ENCODE results near the gene RPRD1A.
"Not testable (repeated sequence)": the region's sequence is repeated elsewhere in the genome, so short reads cannot be mapped to it uniquely, and the experiment has no call there.

The RPRD1A gene, protein sequence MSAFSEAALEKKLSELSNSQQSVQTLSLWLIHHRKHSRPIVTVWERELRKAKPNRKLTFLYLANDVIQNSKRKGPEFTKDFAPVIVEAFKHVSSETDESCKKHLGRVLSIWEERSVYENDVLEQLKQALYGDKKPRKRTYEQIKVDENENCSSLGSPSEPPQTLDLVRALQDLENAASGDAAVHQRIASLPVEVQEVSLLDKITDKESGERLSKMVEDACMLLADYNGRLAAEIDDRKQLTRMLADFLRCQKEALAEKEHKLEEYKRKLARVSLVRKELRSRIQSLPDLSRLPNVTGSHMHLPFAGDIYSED

DNA sequence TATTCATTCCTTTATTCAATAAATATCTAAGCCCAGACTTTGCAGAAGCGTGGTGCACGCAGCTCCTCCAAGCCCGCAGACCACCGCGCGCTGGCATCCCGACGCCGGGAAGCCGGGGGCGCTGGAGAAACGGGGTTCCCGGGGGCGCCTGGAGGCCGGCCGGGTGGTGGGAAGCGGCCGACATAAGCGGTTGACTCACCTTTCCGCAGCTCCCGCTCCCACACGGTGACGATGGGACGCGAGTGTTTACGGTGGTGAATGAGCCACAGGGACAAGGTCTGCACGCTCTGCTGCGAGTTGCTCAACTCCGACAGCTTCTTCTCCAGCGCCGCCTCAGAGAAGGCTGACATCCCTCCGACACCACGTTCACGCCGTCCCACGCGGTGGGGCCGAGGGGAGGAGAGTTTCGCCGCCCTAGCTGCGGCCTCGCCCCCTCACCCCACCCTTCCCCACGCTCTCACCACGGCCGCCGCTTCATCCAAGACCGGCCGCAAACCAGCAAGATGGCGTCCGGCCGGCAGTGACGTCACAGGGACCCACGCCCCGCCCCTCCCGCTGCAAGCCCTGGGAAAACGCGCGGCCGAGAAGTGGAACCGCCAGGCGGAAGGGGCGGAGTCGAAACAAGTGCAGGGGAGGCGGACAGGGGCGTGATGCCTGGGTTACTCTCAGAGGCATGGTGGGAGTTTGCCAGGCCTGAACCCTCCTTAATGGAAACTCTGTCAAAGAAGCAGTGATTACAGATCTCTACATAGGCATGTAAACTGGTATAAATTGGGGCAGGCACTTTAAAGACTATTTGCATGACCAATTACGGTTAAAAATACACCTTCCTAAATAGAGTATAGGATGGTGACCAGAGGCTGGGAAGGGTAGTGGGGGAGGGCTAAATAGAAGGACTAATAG is at the start of gene RPRD1A:
Gene RPRD1A (minus strand): TSS at position 505 of the 903 bp plus-strand sequence. CDS start 155 bp downstream, at position 350.
- DNase-seq (ENCODE audit: low read depth in 2 of 2): peak; percentile 96 to 98

DNA sequence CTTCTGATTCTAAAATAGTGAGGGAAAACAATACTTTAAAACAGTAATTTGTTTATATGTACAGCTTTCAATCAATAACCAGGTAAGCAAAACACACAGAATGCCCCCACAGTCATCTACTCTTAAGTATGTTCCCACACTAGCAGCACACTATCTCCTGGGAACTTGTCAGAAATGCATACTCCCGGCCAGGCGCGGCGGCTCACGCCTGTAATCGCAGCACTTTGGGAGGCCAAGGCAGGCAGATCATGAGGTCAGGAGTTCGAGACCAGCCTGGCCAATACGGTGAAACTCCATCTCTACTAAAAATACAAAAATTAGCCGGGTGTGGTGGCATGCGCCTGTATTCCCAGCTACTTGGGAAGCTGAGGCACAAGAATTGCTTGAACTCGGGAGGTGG is 49.4 kb upstream of the RPRD1A start:
- not testable (repeated sequence) for DNase-seq (ENCODE audit: low read depth in 2 of 2)

DNA sequence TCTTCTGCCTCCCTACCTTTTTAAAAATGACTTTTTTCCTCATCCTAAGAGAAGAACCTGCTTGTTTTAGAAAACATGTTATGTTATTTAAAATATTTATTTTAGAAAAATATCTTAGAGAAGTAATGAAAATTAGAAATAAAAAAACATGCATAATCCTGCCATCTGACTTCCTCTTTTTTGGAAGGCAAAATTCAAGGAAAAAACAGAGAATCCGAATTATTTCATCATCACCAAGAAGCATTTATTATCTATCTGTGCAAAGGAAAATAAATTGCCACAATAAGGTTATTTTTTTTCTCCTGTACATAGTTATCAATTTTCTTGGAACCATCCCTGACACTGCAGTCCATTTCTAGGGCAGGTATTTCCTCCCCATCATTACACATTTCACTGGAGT is 47.4 kb upstream of the RPRD1A start:
- no peak for DNase-seq (ENCODE audit: low read depth in 2 of 2)

DNA sequence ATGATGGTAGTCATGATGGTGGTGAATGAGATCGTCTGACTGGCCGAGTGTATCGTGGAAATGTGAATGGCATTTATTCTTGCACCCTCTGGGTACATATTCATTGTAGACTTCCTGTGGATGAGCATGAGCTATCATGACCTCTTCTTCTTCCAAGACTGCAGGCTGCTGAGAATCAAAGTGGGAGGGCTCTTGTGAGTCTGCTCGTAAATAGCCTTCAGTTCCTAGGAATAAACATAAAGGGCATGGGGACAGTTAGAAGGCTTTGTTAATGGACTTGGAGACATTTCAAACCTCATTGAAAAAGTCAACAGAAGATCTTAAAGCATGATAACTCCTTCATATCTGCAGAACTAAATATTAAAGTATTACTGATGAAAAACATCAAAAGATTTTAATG is 46.9 kb upstream of the RPRD1A start:
- no peak for DNase-seq (ENCODE audit: low read depth in 2 of 2)

DNA sequence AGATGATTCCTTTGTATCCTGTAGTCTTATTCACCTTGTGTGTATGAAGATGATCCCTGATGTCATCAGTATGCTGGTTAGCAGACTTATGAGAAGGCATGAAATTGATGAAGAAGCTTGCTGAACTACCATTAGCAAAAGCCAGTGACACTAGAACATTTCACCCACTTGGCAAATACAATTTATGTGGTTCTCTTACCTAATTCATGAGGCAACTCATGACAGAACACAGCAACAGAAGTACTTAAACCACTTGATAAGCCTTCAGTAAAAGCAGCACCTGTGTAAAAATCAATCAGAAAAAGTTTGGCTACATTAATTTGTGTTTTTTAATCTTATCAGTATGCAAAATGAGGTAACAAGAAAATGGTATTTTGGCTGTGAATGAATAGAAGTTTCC is 44.9 kb upstream of the RPRD1A start:
- DNase-seq (ENCODE audit: low read depth in 2 of 2): no peak

DNA sequence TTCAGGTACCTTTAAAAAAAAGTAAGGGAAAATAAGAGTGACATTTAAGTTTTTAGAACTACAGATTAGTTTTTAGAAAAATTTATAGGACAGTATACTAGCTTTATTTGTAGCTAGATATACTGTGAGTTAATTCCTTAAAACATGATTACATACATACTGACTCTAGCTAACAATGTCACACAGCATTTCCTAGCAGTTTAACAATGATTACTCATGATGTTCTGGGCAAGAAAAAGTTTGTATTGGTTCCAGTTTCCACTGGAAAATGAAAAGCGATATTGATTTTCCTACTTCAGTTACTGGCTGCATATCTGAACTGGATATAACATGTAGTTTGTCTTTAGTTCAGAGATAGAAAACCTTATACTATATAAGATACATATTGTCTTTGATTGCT is 42.4 kb upstream of the RPRD1A start:
- no peak for DNase-seq (ENCODE audit: low read depth in 2 of 2)

DNA sequence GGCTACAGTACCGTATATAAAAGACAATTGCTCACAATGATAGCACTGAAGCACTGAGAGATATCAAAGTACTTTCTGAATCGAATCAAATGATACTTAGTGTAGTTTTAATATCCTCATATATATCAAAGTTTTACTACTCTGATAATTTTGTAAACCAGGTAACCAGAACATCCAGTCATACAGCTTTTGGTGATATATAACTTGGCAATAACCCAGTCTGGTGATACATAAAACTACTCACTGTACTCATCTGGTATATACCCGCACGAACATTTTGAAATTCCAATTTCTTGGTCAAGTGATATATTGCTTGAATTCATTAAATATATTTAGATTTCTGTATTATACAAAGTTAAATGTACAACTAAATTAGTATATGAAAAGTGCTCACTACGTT is 41.2 kb upstream of the RPRD1A start:
- no peak for DNase-seq (ENCODE audit: low read depth in 2 of 2)

DNA sequence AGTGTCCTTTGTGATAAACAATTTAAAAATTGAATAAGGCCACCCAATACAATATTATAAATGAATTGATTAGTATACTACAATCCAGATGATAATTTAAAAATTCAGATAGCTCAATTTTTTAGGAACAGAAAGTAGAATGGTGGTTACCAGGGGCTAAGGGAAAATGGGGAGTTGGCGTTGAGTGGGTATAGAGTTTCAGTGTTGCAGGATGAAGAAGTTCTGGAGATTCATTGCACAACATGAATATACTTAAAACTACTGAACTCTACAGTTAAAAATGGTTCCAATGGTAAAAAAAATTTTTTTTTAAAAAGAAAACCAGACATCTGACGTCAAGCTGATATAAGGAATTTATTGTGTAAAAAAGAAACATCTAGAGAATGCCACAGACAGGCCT is 40.8 kb upstream of the RPRD1A start:
- no peak for DNase-seq (ENCODE audit: low read depth in 2 of 2)

DNA sequence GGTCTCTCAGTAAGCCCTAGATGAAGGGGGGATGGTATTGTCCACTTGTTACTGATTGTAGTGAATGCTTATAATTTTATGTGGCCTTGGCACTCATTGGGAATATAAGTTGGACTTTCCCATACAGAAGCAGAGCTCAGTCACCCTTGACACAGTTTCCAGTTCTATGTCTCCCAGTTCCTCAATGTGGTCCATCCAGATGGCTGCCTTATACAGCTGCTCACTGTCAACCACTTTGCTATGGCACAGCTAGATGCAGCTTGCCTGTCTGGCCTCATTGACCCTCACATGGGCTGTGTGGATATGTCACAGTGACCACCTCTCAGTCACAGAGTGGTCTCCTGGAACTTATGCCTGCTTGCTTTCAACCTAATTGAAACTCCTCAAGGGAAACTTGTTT is 40.1 kb upstream of the RPRD1A start:
- no peak for DNase-seq (ENCODE audit: low read depth in 2 of 2)

DNA sequence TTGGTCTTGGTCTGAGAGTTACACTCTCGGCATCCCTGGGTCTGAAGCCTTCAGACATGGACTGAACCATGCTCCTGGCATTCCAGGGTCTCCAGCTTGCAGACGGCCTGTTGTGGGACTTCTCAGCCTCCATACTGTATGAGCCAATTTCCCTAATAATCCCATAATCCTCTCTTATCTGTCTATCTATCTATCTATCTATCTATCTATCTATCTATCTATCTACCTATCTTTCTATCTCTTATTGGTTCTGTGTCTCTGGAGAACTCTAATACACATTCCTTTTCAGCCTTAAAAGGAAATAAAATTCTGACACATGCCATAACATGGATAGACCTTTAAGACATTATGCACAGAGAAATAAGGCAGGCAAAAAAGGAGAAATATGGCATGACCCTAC is 37.4 kb upstream of the RPRD1A start:
- DNase-seq (ENCODE audit: low read depth in 2 of 2): no peak

DNA sequence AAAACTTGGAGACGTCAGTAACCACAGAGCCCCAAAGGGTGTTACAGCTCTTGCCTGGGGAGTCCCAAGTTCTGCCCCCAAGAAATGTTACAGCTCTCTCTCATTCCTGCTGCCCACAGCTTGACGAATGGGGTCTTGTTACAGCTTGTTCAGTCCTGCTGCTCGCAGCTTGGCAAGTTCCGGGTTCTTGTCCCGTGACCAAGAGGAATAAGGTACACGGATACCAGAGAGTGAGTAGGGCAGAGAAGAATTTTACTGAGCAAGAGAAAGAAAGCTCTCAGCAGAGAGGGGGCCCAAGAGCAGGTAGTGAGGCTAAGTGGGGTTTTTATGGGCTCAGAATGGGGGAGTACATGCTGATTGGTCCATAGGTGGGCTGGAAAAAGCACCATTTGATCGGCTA is 34.6 kb upstream of the RPRD1A start:
- no peak for DNase-seq (ENCODE audit: low read depth in 2 of 2)

DNA sequence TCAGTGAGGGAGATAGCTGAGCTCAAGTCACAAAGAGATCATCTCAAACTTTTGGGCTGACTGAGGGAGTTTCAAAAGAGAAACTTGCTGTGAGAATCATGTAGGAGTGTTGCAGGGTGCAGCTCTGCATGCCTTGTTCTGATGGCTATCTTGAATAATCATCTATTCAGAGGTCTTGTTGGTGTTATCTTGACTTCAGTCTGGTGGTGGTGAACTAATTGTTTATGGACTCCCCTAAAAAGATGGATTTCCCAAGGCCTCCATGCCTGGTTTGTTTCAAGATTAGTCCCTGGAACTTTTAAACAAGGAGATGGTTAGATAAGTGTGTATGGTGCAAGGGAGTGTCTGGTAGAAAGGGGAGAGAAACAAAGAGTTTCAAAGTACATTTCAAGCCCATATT is 32.0 kb upstream of the RPRD1A start:
- no peak for DNase-seq (ENCODE audit: low read depth in 2 of 2)

DNA sequence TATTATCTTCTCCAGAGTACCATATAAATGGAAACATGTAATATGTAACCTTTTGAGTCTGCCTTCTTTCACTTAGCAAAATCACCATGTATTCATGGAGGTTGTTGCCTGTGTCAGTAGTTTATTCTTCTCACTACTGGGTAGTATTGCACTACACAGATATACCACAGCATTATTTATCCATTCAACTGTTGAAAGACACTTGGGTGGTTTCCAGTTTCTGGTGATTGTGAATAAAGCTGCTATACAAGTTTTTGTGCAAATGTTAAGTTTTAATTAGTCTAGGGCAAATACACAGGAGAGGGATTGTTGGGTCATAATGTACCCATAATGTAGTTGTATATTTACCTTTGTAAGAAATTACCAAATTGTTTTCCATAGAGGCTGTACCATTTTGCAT is 29.6 kb upstream of the RPRD1A start:
- no peak for DNase-seq (ENCODE audit: low read depth in 2 of 2)

DNA sequence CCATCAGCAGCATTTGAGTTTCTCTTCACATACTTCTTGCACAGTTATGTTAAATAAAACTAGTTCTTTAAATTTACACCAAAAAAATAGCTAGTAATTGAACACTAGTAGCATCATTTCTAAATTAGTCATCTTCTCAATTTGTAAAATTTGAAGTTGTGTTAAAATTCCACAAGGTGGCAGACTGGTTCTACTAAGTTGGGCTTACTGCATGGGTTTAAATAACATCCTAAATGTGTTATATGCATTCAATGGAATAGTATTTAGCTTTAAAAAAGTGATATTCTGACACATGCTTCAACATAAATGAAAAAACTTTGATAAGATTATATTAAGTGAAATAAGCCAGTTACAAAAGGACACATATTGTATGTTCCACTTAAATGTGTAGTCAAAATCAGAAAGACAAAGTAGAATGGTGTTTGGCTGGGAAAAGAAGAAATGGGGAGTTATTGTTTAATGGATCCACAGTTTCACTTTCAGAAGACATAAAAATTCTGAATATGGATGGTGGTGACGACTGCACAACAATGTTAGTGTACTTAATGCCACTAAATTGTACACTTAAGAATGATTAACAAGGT is 28.7 kb upstream of the RPRD1A start:
- no peak for DNase-seq (ENCODE audit: low read depth in 2 of 2)

DNA sequence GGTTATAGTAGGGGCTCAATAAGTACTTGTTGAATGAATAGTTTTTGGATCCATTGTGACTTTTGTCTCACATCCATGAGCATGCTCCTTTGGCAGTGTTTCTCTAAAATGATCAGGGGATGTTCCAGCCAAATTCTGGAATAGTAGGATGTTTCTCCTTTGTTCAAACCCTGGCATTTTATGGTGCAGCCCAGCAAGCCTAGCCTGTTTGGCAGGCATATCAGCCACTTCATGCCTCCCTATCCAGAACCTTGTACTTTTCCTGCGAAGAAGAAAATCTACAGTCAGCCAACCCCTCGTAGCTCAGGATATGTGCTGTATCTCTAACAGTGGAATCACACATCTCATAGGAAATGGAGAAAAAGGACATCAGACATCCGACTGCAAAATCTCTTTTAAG is 27.1 kb upstream of the RPRD1A start:
- no peak for DNase-seq (ENCODE audit: low read depth in 2 of 2)

DNA sequence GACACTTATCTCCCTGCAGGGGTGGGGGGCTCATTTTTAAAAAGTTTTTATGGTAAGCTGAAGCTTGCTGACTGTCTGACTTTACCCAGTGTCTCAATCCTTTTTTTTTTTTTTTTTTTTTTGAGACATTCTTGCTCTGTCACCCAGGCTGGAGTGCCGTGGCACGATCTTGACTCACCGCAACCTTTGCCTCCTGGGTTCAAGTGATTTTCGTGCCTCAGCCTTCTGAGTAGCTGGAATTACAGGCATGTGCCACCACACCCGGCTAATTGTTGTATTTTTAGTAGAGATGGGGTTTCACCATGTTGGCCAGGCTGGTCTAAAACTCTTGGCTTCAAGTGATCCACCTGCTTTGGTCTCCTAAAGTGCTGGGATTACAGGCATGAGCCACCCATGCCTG is 24.8 kb upstream of the RPRD1A start:
- not testable (repeated sequence) for DNase-seq (ENCODE audit: low read depth in 2 of 2)

DNA sequence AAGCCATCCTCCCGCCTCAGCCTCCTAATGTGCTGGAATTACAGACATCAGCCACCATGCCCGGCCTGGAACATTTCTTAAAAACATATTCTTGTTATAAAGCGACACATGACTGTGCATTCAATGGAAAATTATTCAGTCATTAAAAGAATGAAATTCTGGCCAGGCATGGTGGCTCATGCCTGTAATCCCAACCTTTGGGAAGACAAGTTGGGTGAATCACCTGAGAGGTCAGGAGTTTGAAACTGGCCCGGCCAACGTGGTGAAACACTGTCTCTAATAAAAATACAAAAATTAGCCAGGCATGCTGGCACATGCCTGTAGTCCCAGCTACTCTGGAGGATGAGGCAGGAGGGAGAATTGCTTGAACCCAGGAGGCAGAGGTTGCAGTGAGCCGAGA is 21.6 kb upstream of the RPRD1A start:
- DNase-seq (ENCODE audit: low read depth in 2 of 2): no peak

DNA sequence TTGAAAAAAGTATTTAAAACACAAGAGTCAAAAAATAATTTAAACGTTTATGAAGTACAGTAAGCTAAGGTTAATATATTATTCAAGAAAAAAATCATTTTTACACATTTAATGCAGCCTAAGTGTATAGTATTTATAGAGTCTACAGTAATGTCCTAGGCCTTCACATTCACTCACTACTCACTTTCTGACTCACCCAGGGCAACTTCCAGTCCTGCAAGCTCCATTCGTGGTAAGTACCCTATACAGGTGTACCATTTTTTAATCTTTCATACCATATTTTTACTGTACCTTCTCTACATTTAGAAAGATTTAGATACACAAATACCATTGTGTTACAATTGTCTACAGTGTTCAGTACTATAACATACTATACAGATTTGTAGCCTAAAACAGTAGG is 20.9 kb upstream of the RPRD1A start:
- no peak for DNase-seq (ENCODE audit: low read depth in 2 of 2)

DNA sequence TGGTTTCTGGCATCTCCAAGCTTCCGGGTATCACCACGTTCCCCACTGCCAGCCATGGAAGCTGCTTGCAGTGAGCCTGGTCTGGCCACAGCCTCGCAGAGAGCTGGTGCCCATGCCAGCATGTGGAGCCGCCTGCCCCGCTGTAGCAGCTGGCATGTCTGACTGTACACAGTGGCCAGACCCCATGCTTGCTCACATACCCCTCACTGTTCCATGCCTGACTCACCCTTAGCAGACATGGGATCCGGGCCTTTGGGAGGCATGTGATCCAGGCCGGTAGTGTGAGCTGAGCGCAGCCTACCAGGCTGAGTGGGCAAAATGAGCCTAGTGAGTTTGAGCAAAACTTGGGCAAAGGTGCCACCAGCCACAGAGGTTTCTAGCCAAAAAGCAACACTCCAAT is 18.8 kb upstream of the RPRD1A start:
- DNase-seq (ENCODE audit: low read depth in 2 of 2): no peak

DNA sequence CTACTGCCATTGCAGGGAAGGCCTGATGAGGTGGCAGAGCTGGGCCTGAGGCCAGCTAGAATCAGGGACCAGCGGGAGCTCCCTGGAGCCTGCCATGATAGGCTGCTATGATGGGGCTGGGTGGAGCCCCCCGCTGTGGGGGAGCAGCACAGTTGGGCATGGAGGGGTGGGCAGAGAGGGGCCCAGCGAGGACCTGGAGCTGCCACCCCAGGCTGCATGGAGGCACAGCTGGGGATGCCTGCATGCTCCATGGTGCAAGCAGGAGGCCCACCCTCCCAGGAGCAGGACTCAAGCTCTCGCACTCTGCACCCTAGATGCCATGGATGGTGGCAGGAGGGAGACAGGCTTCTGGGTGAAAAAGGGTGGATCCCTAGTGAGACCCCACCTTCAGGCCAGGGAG is 17.8 kb upstream of the RPRD1A start:
- DNase-seq (ENCODE audit: low read depth in 2 of 2): no peak

DNA sequence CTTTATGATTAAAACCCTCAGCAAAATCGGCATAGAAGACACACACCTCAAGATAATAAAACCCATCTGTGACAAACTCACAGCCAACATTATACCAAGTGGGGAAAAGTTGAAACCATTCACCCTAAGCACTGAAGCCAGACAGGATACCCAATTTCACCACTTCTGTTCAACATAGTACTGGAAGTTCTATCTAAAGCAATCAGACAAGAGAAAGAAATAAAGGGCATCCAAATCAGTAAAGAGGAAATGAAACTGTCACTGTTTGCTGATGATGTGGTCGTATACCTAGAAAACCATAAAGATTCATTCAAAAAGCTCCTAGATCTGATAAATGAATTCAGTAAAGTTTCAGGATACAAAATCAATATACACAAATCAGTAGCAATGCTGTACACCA is 16.4 kb upstream of the RPRD1A start:
- DNase-seq (ENCODE audit: low read depth in 2 of 2): no peak

DNA sequence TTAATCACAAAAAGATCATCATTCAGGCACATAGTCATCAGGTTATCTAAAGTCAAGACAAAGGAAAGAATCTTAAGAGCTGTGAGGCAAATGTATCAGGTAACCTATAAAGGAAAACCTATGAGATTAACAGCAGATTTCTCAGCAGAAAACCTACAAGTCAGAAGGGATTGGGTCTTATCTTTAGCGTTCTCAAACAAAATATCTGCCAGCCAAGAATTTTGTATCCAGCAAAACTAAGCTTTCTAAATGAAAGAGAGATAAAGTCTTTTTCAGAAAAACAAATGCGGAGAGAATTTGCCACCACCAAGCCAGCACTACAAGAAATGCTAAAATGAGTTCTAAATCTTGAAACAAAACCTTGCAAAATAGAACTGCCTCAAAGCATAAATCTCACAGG is 13.8 kb upstream of the RPRD1A start:
- DNase-seq (ENCODE audit: low read depth in 2 of 2): not testable (repeated sequence)

All from stimulated activated CD8-positive, alpha-beta memory T cell treated with anti-CD3 and anti-CD28 coated beads, Interleukin-15, amount 100 ng/mL, for 4 hours (primary cell).